Measurements from ENCODE around the gene OR52B2. TPM values are rescaled to one million over a fixed set of nuclear protein-coding genes. Genes with fewer than 3 reads are reported as not detected.

The OR52B2 gene
- total RNA-seq, 1 donor from 2014 or later = not detected

DNA sequence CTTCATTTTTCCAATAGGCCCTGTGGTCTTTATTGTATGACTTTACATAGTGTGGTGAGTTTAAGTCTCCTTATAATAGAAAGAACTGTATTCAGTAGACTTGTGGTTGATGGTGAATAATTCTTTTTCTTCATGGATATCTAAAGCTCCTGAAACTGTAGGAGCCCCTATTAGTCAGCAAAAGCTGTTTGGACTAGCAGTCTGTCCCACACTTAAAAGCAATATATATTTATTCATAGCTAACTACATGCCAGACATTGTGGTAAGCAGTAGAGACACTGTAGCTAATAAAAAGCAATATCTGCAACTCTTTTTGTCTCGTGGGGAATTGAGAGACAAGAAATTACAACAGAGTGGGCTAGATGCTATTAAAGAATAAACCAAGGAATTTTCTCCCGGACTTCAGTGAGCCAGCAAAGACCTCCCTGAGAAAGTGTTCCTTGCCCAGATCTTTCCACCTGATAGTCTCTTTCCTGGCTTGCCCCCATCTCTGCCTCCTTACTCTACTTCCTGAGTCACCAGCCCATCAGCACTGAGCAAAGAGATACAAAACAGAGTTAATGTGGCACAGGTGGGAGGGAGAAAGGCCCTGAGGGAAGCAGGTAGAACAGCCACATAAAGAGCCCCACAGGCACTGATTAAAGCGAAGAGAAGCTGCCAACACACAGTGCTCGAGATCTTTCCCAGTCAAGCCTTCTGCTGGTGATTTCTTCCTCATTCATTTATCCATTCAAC, 27.5 kb upstream of the OR52B2 start:
- DNase-seq (ENCODE audit: low spot score, unreplicated experiment) = no peak
- H3K36me3 Mint-ChIP-seq (ENCODE audit: insufficient read depth) = no peaks in the 10 kb centered on the region
- no peak overlapping the region for H3K27ac Mint-ChIP-seq
- no peaks in the 10 kb centered on the region for H3K9me3 Mint-ChIP-seq (ENCODE audit: low read depth)
- no peaks in the 10 kb centered on the region for H3K4me1 Mint-ChIP-seq (ENCODE audit: low read depth)
- TF ChIP-seq, protein P1, sequence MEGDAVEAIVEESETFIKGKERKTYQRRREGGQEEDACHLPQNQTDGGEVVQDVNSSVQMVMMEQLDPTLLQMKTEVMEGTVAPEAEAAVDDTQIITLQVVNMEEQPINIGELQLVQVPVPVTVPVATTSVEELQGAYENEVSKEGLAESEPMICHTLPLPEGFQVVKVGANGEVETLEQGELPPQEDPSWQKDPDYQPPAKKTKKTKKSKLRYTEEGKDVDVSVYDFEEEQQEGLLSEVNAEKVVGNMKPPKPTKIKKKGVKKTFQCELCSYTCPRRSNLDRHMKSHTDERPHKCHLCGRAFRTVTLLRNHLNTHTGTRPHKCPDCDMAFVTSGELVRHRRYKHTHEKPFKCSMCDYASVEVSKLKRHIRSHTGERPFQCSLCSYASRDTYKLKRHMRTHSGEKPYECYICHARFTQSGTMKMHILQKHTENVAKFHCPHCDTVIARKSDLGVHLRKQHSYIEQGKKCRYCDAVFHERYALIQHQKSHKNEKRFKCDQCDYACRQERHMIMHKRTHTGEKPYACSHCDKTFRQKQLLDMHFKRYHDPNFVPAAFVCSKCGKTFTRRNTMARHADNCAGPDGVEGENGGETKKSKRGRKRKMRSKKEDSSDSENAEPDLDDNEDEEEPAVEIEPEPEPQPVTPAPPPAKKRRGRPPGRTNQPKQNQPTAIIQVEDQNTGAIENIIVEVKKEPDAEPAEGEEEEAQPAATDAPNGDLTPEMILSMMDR (IDR thresholded peaks at IDR 0.05; ENCODE audit: unreplicated experiment) = no peak
- no peak overlapping the region for H3K4me3 Mint-ChIP-seq (ENCODE audit: low read depth)
- no peaks in the 10 kb centered on the region for H3K27me3 Mint-ChIP-seq

- H3K36me3 Mint-ChIP-seq (ENCODE audit: insufficient read depth) = no peaks in the 10 kb centered on the region
- TF ChIP-seq, protein P1 (IDR thresholded peaks at IDR 0.05; ENCODE audit: unreplicated experiment) = no peak
Observed at GRCh38 chr11:6196396-6196795, 26.3 kb upstream of the OR52B2 start.

GRCh38 chr11:6194065-6194581, 24.0 kb upstream of the OR52B2 start:
- H3K9me3 Mint-ChIP-seq (ENCODE audit: low read depth) = no peaks in the 10 kb centered on the region
- H3K4me1 Mint-ChIP-seq (ENCODE audit: low read depth) = no peaks in the 10 kb centered on the region
- no peak for DNase-seq (ENCODE audit: low spot score, unreplicated experiment)
- no peaks in the 10 kb centered on the region for H3K27me3 Mint-ChIP-seq
- TF ChIP-seq, protein P1 (IDR thresholded peaks at IDR 0.05; ENCODE audit: unreplicated experiment) = no peak
- H3K27ac Mint-ChIP-seq = no peak overlapping the region
- H3K36me3 Mint-ChIP-seq (ENCODE audit: insufficient read depth) = no peaks in the 10 kb centered on the region
- no peak overlapping the region for H3K4me3 Mint-ChIP-seq (ENCODE audit: low read depth)

More at GRCh38 chr11:6196396-6196795, 26.3 kb upstream of the OR52B2 start:
- Mint-ChIP-seq H3K4me3 (ENCODE audit: low read depth) (no peak overlapping the region), H3K27me3 (no peaks in the 10 kb centered on the region), H3K4me1 (ENCODE audit: low read depth) (no peaks in the 10 kb centered on the region), H3K9me3 (ENCODE audit: low read depth) (no peaks in the 10 kb centered on the region), H3K27ac (no peak overlapping the region)
- no peak for DNase-seq (ENCODE audit: low spot score, unreplicated experiment)

DNA sequence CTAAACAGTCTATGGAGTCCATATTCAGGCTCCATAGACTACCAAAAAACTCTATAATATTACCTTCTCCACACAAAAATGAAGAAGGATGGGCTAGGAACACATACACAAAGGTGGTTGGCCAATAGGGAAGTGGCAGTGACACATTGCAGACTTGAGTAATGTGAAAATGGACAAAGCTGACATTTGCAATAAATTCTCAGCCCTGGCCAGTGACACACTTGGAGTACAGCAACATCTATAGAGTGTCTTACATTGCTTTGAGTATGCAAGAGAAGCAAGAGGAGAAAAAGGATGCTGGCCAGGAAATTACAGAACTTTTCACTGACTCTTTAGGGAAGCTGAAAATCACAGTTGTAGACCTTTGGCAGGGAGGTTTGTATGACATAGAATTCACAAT, 21.6 kb upstream of the OR52B2 start:
- H3K4me3 Mint-ChIP-seq (ENCODE audit: low read depth) = no peak overlapping the region
- H3K27ac Mint-ChIP-seq = no peak overlapping the region
- H3K9me3 Mint-ChIP-seq (ENCODE audit: low read depth) = no peaks in the 10 kb centered on the region
- no peak for DNase-seq (ENCODE audit: low spot score, unreplicated experiment)
- TF ChIP-seq, protein P1 (IDR thresholded peaks at IDR 0.05; ENCODE audit: unreplicated experiment) = no peak
- no peaks in the 10 kb centered on the region for H3K36me3 Mint-ChIP-seq (ENCODE audit: insufficient read depth)
- no peaks in the 10 kb centered on the region for H3K27me3 Mint-ChIP-seq
- H3K4me1 Mint-ChIP-seq (ENCODE audit: low read depth) = no peaks in the 10 kb centered on the region

- TF ChIP-seq, protein P1 (IDR thresholded peaks at IDR 0.05; ENCODE audit: unreplicated experiment) = no peak
- Mint-ChIP-seq H3K4me3 (ENCODE audit: low read depth) (no peak overlapping the region), H3K9me3 (ENCODE audit: low read depth) (no peaks in the 10 kb centered on the region), H3K36me3 (ENCODE audit: insufficient read depth) (no peaks in the 10 kb centered on the region), H3K4me1 (ENCODE audit: low read depth) (peaks cover 6% of the 10 kb centered on the region), H3K27me3 (no peaks in the 10 kb centered on the region), H3K27ac (no peak overlapping the region)
- DNase-seq (ENCODE audit: low spot score, unreplicated experiment) = no peak
Observed at GRCh38 chr11:6175440-6175839, 5.3 kb upstream of the OR52B2 start.
